Endothelial cell of umbilical vein (primary cell): ENCODE data around the gene TMPRSS3. TPM values are rescaled to one million over a fixed set of nuclear protein-coding genes. Genes with fewer than 3 reads are reported as not detected.

ENCODE experiments used
- BruUV-seq: library from RNA; stranded (reverse); fragments of 400-500 nt; replicated peaks from 2 replicates; lab custom pipeline; 2021; lab: Mats Ljungman, UMichigan
- CTCF ChIA-PET: fragments of 300-600, 350-600 bp; sonication (Branson Sonifier 250); formaldehyde crosslinking; loops from one replicate; lab custom pipeline; 2021; ENCODE audit warnings: antibody characterized with exemption, inconsistent platforms; lab: Charles Lee
- POLR2A ChIA-PET: fragments of 300-600, 350-600 bp; sonication (Branson Sonifier 250); formaldehyde crosslinking; loops from one replicate; lab custom pipeline; 2021; ENCODE audit warnings: antibody characterized with exemption, inconsistent platforms; lab: Charles Lee
- DNase-seq: peaks from one replicate; pipeline ENCODE4 v3.0.0-alpha.2; 2011; ENCODE audit warnings: low read depth, low spot score
- FAIRE-seq: peaks from 2 replicates; lab custom pipeline; 2011; peaks lifted over from hg19 to GRCh38; lab: Jason Lieb, UNC
- H2AFZ ChIP-seq: 2 replicates; pipeline ENCODE4 v1.6.0; 2012; ENCODE audit warnings: low read depth, low read length, control low read depth, inconsistent platforms
- H3K27ac ChIP-seq: 2 replicates; pipeline ENCODE4 v1.5.1; 2011; ENCODE audit warnings: low read depth, mild to moderate bottlenecking, control low read depth, low read length, moderate library complexity; ENCODE audit not compliant: insufficient read depth
- H3K27me3 ChIP-seq, 2 experiments: 2 replicates each; pipeline versions ENCODE4 v1.6.0 to v1.6.1; 2011; ENCODE audit warnings: low read length in 2 of 2, mixed read lengths in 1 of 2; ENCODE audit not compliant: control insufficient read depth in 2 of 2, insufficient read depth in 2 of 2
- H3K36me3 ChIP-seq, 2 experiments: 2 replicates in 1 of 2; 3 replicates in 1 of 2; pipeline ENCODE4 v1.5.1; 2011; ENCODE audit warnings: low read length in 2 of 2, mild to moderate bottlenecking in 1 of 2, moderate library complexity in 1 of 2; ENCODE audit not compliant: control insufficient read depth in 2 of 2, insufficient read depth in 2 of 2; ENCODE audit errors: extremely low read depth in 1 of 2
- H3K4me1 ChIP-seq: 3 replicates; pipeline ENCODE4 v1.5.1; 2011; ENCODE audit warnings: mild to moderate bottlenecking, low read length; ENCODE audit not compliant: control insufficient read depth, insufficient read depth; ENCODE audit errors: extremely low read depth
- H3K4me2 ChIP-seq: 2 replicates; pipeline ENCODE4 v1.6.1; 2011; ENCODE audit warnings: low read length, control low read depth, mixed read lengths; ENCODE audit not compliant: insufficient read depth
- H3K4me3 ChIP-seq, 3 experiments: fragments of 200-600 bp in 1 of 3; sonication (generic), shearing (Covaris generic) in 1 of 3; replicated peaks in 1 of 3; 2 replicates each; pipeline ENCODE4 v1.5.1; 2011 to 2016; ENCODE audit warnings: control low read depth in 3 of 3, low read length in 3 of 3, mild to moderate bottlenecking in 2 of 3, inconsistent platforms in 1 of 3, low read depth in 1 of 3, moderate library complexity in 1 of 3; ENCODE audit not compliant: insufficient read depth in 1 of 3
- H3K79me2 ChIP-seq: 2 replicates; pipeline ENCODE4 v1.6.0; 2012; ENCODE audit warnings: low read length, inconsistent platforms; ENCODE audit not compliant: control insufficient read depth, insufficient read depth
- H3K9ac ChIP-seq: replicated peaks from 2 replicates; pipeline ENCODE3; 2011; ENCODE audit warnings: low read length, control low read depth; ENCODE audit not compliant: insufficient read depth; ENCODE audit errors: extremely low read depth
- H3K9me1 ChIP-seq: replicated peaks from 3 replicates; pipeline ENCODE4 v1.6.0; 2011; ENCODE audit warnings: mild to moderate bottlenecking, low read length; ENCODE audit not compliant: control insufficient read depth, insufficient read depth; ENCODE audit errors: extremely low read depth
- H3K9me3 ChIP-seq: replicated peaks from 2 replicates; pipeline ENCODE4 v1.5.1; 2012; ENCODE audit warnings: low read length, inconsistent platforms; ENCODE audit not compliant: control insufficient read depth, insufficient read depth
- H4K20me1 ChIP-seq: replicated peaks from 2 replicates; pipeline ENCODE3; 2011; ENCODE audit warnings: mild to moderate bottlenecking, low read length; ENCODE audit not compliant: control insufficient read depth, insufficient read depth; ENCODE audit errors: extremely low read depth
- GATA2 ChIP-seq: IDR thresholded peaks from 2 replicates; pipeline ENCODE4 v1.7.0; 2011; ENCODE audit warnings: low read depth, mild to moderate bottlenecking, moderate library complexity, mixed read lengths, low read length; ENCODE audit not compliant: insufficient read length, insufficient read depth
- POLR2AphosphoS5 ChIP-seq: IDR thresholded peaks from 2 replicates; pipeline ENCODE4 v1.6.1; 2012; ENCODE audit warnings: low read depth, mild to moderate bottlenecking, control low read depth, low read length, moderate library complexity; ENCODE audit not compliant: insufficient read depth
- dilution Hi-C: fragments of 300-500 bp; cut with MboI; formaldehyde crosslinking; loops from one replicate; pipeline ENCODE4 v1.15.0; 2019; ENCODE audit warnings: low sequenced_read_pairs; ENCODE audit not compliant: extremely low pct_ligation_motif_present
- intact Hi-C: fragments of 100-400 bp; cut with micrococcal nuclease; formaldehyde crosslinking; loops from one replicate; pipeline ENCODE4 v1.10.0; 2022
- polyA plus RNA-seq, 4 experiments: library from polyadenylated mRNA; depleted of rRNA in 3 of 4; stranded (reverse) in 3 of 4; unstranded in 1 of 4; fragments of >200 nt; gene quantifications; 2 replicates each; pipeline versions ENCODE4 v1.2.1 to v1.2.3, GENCODE V29; 2011 to 2012; ENCODE audit warnings: missing spikeins in 1 of 4
- total RNA-seq: library from RNA; stranded (reverse); gene quantifications from 2 replicates; pipeline ENCODE4 v1.2.3, GENCODE V29; 2021
- TF ChIP-seq, protein P1 (sequence below): IDR thresholded peaks from 2 replicates; pipeline ENCODE4 v1.6.1; 2011; ENCODE audit not compliant: insufficient read depth, insufficient read length

TMPRSS3 gene
- total and polyA plus RNA-seq, 2 donors (not counting 3 experiments of a cell fraction or from before 2014, with no cell fraction given): not detected

- no peaks in the 10 kb centered on the region for H3K9me3 ChIP-seq
- no peak overlapping the region for H3K9ac ChIP-seq
- H4K20me1 ChIP-seq: no peaks in the 10 kb centered on the region
- TF ChIP-seq, protein P1, sequence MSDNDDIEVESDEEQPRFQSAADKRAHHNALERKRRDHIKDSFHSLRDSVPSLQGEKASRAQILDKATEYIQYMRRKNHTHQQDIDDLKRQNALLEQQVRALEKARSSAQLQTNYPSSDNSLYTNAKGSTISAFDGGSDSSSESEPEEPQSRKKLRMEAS: no peak
- H3K79me2 ChIP-seq: no peaks in the 10 kb centered on the region
- intact Hi-C loops (no loop called here), dilution Hi-C loops (no loop called here)
- FAIRE-seq: no peak
- no peaks in the 10 kb centered on the region for H3K27me3 ChIP-seq
- CTCF ChIA-PET: no interaction called here
- BruUV-seq: no TSS peak
- POLR2A ChIA-PET: no interaction called here
- no peaks in the 10 kb centered on the region for H3K4me1 ChIP-seq
- H3K27ac ChIP-seq: no peak overlapping the region
- H3K4me2 ChIP-seq: no peak overlapping the region
- no peak overlapping the region for H2AFZ ChIP-seq
- H3K9me1 ChIP-seq: no peaks in the 10 kb centered on the region
- H3K4me3 ChIP-seq: no peak overlapping the region
- no peaks in the 10 kb centered on the region for H3K36me3 ChIP-seq
- DNase-seq: no peak
Measured at GRCh38 chr21:42344631-42345030, 51.2 kb downstream of the TMPRSS3 start.

GRCh38 chr21:42343963-42344510 is 51.8 kb downstream of the TMPRSS3 start:
- dilution Hi-C loops: no loop called here
- H2AFZ ChIP-seq: no peak overlapping the region
- H3K27me3 ChIP-seq: no peaks in the 10 kb centered on the region
- H3K9ac ChIP-seq: no peak overlapping the region
- H3K79me2 ChIP-seq: no peaks in the 10 kb centered on the region
- ChIA-PET CTCF (no interaction called here), POLR2A (no interaction called here)
- H3K9me1 ChIP-seq: no peaks in the 10 kb centered on the region
- no peak for TF ChIP-seq GATA2
- no peak for TF ChIP-seq POLR2AphosphoS5
- H3K4me2 ChIP-seq: no peak overlapping the region
- H3K36me3 ChIP-seq: no peaks in the 10 kb centered on the region
- no peak for FAIRE-seq
- no TSS peak for BruUV-seq
- no peak overlapping the region for H3K27ac ChIP-seq
- H3K4me3 ChIP-seq: no peak overlapping the region
- no peaks in the 10 kb centered on the region for H3K4me1 ChIP-seq
- no peaks in the 10 kb centered on the region for H3K9me3 ChIP-seq
- intact Hi-C loops: no loop called here
- H4K20me1 ChIP-seq: no peaks in the 10 kb centered on the region
- no peak for DNase-seq
